Measurements from ENCODE around the gene SLC4A3. TPM values are rescaled to one million over a fixed set of nuclear protein-coding genes. Genes with fewer than 3 reads are reported as not detected.

SLC4A3 gene
- total RNA-seq, 5 donors from 2014 or later (not counting 1 experiment from before 2014, with no cell fraction given), result 0.08 to 0.47 (median 0.37) TPM

DNA sequence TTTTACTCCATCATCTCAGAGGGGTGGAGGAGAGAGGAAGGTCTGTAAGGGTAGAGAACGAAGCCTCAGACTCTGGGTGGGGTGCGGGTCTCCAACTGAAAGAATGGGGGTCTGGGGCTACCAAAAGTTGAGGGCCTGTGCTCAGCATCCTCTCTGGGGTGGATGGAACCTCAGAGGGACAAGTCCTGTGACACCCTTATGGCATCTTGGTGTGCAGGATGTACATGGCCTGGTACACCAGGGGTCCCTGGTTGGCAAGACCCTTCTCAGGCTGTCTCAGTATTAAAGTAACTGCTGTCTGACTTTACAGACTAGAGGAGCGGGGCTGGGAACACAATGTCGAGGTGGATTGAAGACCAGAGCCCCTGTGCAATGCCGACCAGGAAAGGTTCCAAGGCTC is 2.3 kb upstream of the SLC4A3 start:
- ChIA-PET POLR2A (no interaction called here), CTCF (no interaction called here)
- no peak overlapping the region for H3K27ac ChIP-seq (ENCODE audit: low read length)
- Mint-ChIP-seq H3K4me1 (peaks cover 2 to 6% (median 5%) of the 10 kb centered on the region in 3 donors), H3K36me3 (no peaks in the 10 kb centered on the region), H3K9me3 (no peaks in the 10 kb centered on the region), H3K27ac (no peak overlapping the region), H3K27me3 (peaks cover 22 to 41% of the 10 kb centered on the region in 2 donors), H3K4me3 (no peak overlapping the region)
- peaks cover 3 to 43% of the 10 kb centered on the region in 2 experiments for H3K27me3 ChIP-seq (replicated peaks in 1 of 2; ENCODE audit: control insufficient read depth in 2 of 2, extremely low read depth in 1 of 2, insufficient read depth in 2 of 2, low read length in 1 of 2)
- H3K4me1 ChIP-seq (ENCODE audit: control insufficient read depth in 1 of 2, extremely low read depth in 1 of 2, insufficient read depth in 2 of 2, low read length in 2 of 2), result peaks cover 2 to 12% of the 10 kb centered on the region in 2 experiments
- no peaks in the 10 kb centered on the region for H3K36me3 ChIP-seq (ENCODE audit: control insufficient read depth in 2 of 2, extremely low read depth in 1 of 2, insufficient read depth in 1 of 2, low read length in 1 of 2)
- no peak for DNase-seq
- no peaks in the 10 kb centered on the region for H3K9me3 ChIP-seq
- ATAC-seq (replicated peaks in 1 of 4), result no peak
- WGBS (ENCODE audit: insufficient coverage), result 96% methylated on average over 4 of the region's 5 CpGs
- no peak overlapping the region for H3K4me3 ChIP-seq (ENCODE audit: control insufficient read depth in 1 of 2, extremely low read depth in 1 of 2, low read length in 1 of 2)

DNA sequence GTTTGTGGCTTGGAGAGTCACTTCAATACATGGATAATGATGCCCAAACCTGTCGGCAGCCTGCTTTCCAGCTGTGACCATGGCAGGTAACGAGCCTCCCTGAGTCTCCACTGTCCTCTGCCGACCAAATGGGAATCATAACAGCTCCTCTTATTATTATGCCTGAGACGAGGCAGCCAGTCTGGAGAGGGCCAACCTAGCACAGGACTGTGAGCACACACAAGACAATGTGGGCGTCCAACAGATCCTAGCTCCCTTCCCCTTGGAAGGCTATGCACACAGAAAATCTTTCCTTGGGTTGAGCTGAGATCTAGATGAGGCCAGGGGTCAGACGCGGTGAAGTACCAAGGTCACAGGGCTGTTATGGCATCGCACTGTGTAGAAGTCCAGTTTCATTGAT is 890 bp upstream of the SLC4A3 start:
- Mint-ChIP-seq H3K27me3 (peaks cover 22 to 50% of the 10 kb centered on the region in 2 donors), H3K27ac (no peak overlapping the region)

DNA sequence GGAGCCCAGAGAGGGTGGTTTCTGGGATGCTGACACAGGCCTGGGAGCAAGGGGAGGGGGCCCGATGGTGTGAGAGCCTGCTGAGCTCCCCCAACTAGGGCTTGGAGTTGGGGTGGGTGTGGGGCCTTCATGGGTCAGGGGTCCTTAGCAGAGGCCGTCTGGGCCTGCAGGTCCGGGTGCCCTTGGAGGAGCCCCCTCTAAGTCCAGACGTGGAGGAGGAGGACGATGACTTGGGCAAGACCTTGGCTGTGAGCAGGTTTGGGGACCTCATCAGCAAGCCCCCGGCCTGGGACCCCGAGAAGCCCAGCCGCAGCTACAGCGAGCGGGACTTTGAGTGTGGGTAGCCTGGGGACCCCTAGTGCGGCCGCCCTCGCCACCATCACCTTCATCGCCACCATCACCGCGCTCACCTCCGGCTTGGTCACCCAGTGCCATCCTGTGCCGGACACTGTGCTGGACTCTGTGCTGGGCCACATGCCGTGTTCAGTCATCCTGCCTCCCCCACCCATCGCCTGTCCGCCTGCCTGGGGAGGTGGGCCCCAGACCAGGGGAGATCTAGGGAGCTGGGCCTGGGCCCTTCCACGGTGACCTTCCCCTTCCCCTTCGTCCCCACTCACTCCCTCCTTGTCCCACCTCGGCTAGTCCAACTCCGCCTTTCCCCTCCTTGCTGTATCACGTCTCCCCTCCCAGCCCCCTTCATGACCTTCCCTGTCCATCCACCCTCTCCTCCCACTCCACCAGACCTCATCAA is 980 bp downstream of the SLC4A3 start:
- no peak for ATAC-seq (replicated peaks in 1 of 4)
- H3K4me3 ChIP-seq (ENCODE audit: control insufficient read depth in 1 of 2, extremely low read depth in 1 of 2, low read length in 1 of 2), result no peak overlapping the region
- no peak overlapping the region for H3K27ac Mint-ChIP-seq
- peaks cover 2 to 6% (median 5%) of the 10 kb centered on the region in 3 donors for H3K4me1 Mint-ChIP-seq
- peaks cover 24 to 49% of the 10 kb centered on the region in 2 donors for H3K27me3 Mint-ChIP-seq
- ChIA-PET POLR2A (no interaction called here), CTCF (no interaction called here)
- no peaks in the 10 kb centered on the region for H3K36me3 ChIP-seq (ENCODE audit: control insufficient read depth in 2 of 2, extremely low read depth in 1 of 2, insufficient read depth in 1 of 2, low read length in 1 of 2)
- H3K27ac ChIP-seq (ENCODE audit: low read length), result no peak overlapping the region
- H3K36me3 Mint-ChIP-seq, result no peaks in the 10 kb centered on the region
- H3K27me3 ChIP-seq (replicated peaks in 1 of 2; ENCODE audit: control insufficient read depth in 2 of 2, extremely low read depth in 1 of 2, insufficient read depth in 2 of 2, low read length in 1 of 2), result peaks cover 3 to 62% of the 10 kb centered on the region in 2 experiments
- no peak for DNase-seq
- WGBS (ENCODE audit: insufficient coverage), result 84% methylated on average over 21 of the region's 26 CpGs
- H3K4me3 Mint-ChIP-seq, result peak overlapping the region in 2 of 3 donors; percentile 41 to 44
- peaks cover 2 to 12% of the 10 kb centered on the region in 2 experiments for H3K4me1 ChIP-seq (ENCODE audit: control insufficient read depth in 1 of 2, extremely low read depth in 1 of 2, insufficient read depth in 2 of 2, low read length in 2 of 2)
- no peaks in the 10 kb centered on the region for H3K9me3 ChIP-seq
- H3K9me3 Mint-ChIP-seq, result no peaks in the 10 kb centered on the region

More for the DNA sequence above, 890 bp upstream of the SLC4A3 start:
- 90% methylated on average over 6 of the region's 8 CpGs for WGBS (ENCODE audit: insufficient coverage)
- H3K27me3 ChIP-seq (replicated peaks in 1 of 2; ENCODE audit: control insufficient read depth in 2 of 2, extremely low read depth in 1 of 2, insufficient read depth in 2 of 2, low read length in 1 of 2), result peaks cover 3 to 50% of the 10 kb centered on the region in 2 experiments
- H3K4me3 ChIP-seq (ENCODE audit: control insufficient read depth in 1 of 2, extremely low read depth in 1 of 2, low read length in 1 of 2), result no peak overlapping the region
- no peak for DNase-seq
- no peak for ATAC-seq (replicated peaks in 1 of 4)
- H3K9me3 ChIP-seq, result no peaks in the 10 kb centered on the region
- Mint-ChIP-seq H3K36me3 (no peaks in the 10 kb centered on the region), H3K4me3 (peak overlapping the region; percentile 58 to 86 (median 70)), H3K4me1 (peaks cover 2 to 6% (median 5%) of the 10 kb centered on the region in 3 donors), H3K9me3 (no peaks in the 10 kb centered on the region)
- peaks cover 2 to 12% of the 10 kb centered on the region in 2 experiments for H3K4me1 ChIP-seq (ENCODE audit: control insufficient read depth in 1 of 2, extremely low read depth in 1 of 2, insufficient read depth in 2 of 2, low read length in 2 of 2)
- CTCF ChIA-PET, result interaction anchor here (0.6 kb wide), 3 partner anchors 15 to 262 kb away, joined by 3 to 4 read pairs (median 3); no protein-coding TSS in a partner anchor
- POLR2A ChIA-PET, result no interaction called here
- no peaks in the 10 kb centered on the region for H3K36me3 ChIP-seq (ENCODE audit: control insufficient read depth in 2 of 2, extremely low read depth in 1 of 2, insufficient read depth in 1 of 2, low read length in 1 of 2)
- H3K27ac ChIP-seq (ENCODE audit: low read length), result no peak overlapping the region

- Histone ChIP-seq H3K9me3 (no peaks in the 10 kb centered on the region), H3K4me3 (ENCODE audit: control insufficient read depth in 1 of 2, extremely low read depth in 1 of 2, low read length in 1 of 2) (no peak overlapping the region), H3K27ac (ENCODE audit: low read length) (no peak overlapping the region), H3K36me3 (ENCODE audit: control insufficient read depth in 2 of 2, extremely low read depth in 1 of 2, insufficient read depth in 1 of 2, low read length in 1 of 2) (no peaks in the 10 kb centered on the region), H3K27me3 (replicated peaks in 1 of 2; ENCODE audit: control insufficient read depth in 2 of 2, extremely low read depth in 1 of 2, insufficient read depth in 2 of 2, low read length in 1 of 2) (peaks cover 3 to 62% of the 10 kb centered on the region in 2 experiments), H3K4me1 (ENCODE audit: control insufficient read depth in 1 of 2, extremely low read depth in 1 of 2, insufficient read depth in 2 of 2, low read length in 2 of 2) (peaks cover 2 to 12% of the 10 kb centered on the region in 2 experiments)
- ATAC-seq (replicated peaks in 1 of 4), result no peak
- Mint-ChIP-seq H3K27me3 (peaks cover 23 to 49% of the 10 kb centered on the region in 2 donors), H3K4me3 (peak overlapping the region in 1 of 3 donors; percentile 44), H3K9me3 (no peaks in the 10 kb centered on the region), H3K4me1 (peaks cover 2 to 6% (median 5%) of the 10 kb centered on the region in 3 donors), H3K27ac (no peak overlapping the region), H3K36me3 (no peaks in the 10 kb centered on the region)
- ChIA-PET POLR2A (no interaction called here), CTCF (interaction anchor here in 1 of 2 donors (0.6 kb wide), 1 partner anchor 87 kb away, joined by 4 read pairs; no protein-coding TSS in a partner anchor)
- DNase-seq, result no peak
- 72% methylated on average over 3 of the region's 16 CpGs for WGBS (ENCODE audit: insufficient coverage)
Measured at GRCh38 chr2:219628986-219629901, 1.8 kb downstream of the SLC4A3 start.

DNA sequence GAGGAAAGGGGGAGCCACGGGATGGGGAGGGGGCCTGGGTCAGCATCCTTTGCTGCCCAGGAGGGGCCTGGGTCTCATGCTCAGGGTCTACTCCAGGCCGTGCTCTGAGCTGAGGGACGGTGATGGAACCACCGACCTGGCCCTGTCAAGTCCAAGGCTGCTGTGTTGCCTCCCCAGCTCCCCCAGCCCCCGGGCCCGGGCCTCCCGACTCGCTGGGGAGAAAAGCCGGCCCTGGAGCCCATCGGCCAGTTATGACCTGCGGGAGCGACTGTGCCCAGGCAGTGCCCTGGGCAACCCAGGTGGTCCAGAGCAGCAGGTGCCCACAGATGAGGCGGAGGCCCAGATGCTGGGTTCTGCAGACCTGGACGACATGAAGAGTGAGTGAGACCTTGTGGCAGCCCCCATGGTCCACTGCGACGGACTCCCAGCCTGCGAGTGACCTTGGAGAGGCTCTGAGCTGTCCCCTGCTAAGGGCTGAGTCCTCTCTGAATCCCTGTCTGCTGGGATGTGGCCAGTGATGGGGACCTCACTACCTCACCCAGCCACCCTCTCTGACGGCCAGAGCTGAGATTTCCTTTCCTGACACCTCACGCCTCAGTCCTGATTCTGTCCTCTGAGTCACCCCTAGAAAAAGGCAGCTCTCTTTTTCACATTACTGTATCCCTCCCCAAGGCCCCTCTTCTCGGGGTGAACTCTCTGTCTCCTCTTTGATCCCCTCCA is 2.7 kb downstream of the SLC4A3 start:
- H3K4me1 ChIP-seq (ENCODE audit: control insufficient read depth in 1 of 2, extremely low read depth in 1 of 2, insufficient read depth in 2 of 2, low read length in 2 of 2), result peaks cover 2 to 12% of the 10 kb centered on the region in 2 experiments
- CTCF ChIA-PET, result interaction anchor here in 1 of 2 donors (0.6 kb wide), 1 partner anchor 239 kb away, joined by 8 read pairs; no protein-coding TSS in a partner anchor
- no peak overlapping the region for H3K4me3 Mint-ChIP-seq
- no peaks in the 10 kb centered on the region for H3K36me3 Mint-ChIP-seq
- no peaks in the 10 kb centered on the region for H3K36me3 ChIP-seq (ENCODE audit: control insufficient read depth in 2 of 2, extremely low read depth in 1 of 2, insufficient read depth in 1 of 2, low read length in 1 of 2)
- DNase-seq (no peak), ATAC-seq (replicated peaks in 1 of 4) (no peak)
- H3K27me3 Mint-ChIP-seq, result peaks cover 24 to 44% of the 10 kb centered on the region in 2 donors
- WGBS (ENCODE audit: insufficient coverage), result 78% methylated on average over 18 of the region's 20 CpGs
- no peak overlapping the region for H3K4me3 ChIP-seq (ENCODE audit: control insufficient read depth in 1 of 2, extremely low read depth in 1 of 2, low read length in 1 of 2)
- peaks cover 3 to 64% of the 10 kb centered on the region in 2 experiments for H3K27me3 ChIP-seq (replicated peaks in 1 of 2; ENCODE audit: control insufficient read depth in 2 of 2, extremely low read depth in 1 of 2, insufficient read depth in 2 of 2, low read length in 1 of 2)
- no peak overlapping the region for H3K27ac Mint-ChIP-seq
- H3K9me3 Mint-ChIP-seq, result no peaks in the 10 kb centered on the region
- POLR2A ChIA-PET, result no interaction called here
- no peak overlapping the region for H3K27ac ChIP-seq (ENCODE audit: low read length)
- peaks cover 2 to 6% (median 5%) of the 10 kb centered on the region in 3 donors for H3K4me1 Mint-ChIP-seq
- H3K9me3 ChIP-seq, result no peaks in the 10 kb centered on the region
